HG02973 (cell line): ENCODE data around the gene ACTA2.

ENCODE experiments used
- ATAC-seq: cut with Tn5 transposase; IDR thresholded peaks from one replicate; pipeline ENCODE4 v1.9.1; 2021; ENCODE audit warnings: moderate library complexity; ENCODE audit not compliant: unreplicated experiment

The ACTA2 gene

GRCh38 chr10:88949912-88950837, 2.4 kb downstream of the ACTA2 start:
- ATAC-seq, result no peak

- no peak for ATAC-seq
These were observed 3.5 kb downstream of the ACTA2 start for GRCh38 chr10:88949051-88949450.

- ATAC-seq, result no peak
These were observed 5.5 kb downstream of the ACTA2 start for GRCh38 chr10:88946965-88947590.

- no peak for ATAC-seq
These were observed 6.4 kb downstream of the ACTA2 start for GRCh38 chr10:88946200-88946599.

DNA sequence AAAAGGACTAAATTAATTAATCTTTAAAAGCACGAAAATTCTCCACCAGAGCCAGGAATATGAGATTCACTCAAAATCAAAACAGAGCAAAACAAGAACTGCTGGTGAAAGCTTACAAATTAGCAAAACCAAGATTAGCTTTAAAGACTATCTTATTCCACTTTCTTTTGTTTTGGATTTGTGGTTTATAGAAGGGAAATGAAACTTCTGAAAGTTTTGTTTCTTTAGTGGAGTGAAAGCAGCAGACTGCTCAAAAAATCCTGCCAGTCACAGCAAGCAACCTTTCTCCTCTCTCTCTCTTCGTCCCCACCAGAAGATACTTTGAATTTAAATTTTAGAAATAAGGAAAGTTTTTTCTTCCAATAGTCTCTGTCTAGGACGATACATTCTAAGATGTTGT, 7.8 kb downstream of the ACTA2 start:
- ATAC-seq, result no peak

DNA sequence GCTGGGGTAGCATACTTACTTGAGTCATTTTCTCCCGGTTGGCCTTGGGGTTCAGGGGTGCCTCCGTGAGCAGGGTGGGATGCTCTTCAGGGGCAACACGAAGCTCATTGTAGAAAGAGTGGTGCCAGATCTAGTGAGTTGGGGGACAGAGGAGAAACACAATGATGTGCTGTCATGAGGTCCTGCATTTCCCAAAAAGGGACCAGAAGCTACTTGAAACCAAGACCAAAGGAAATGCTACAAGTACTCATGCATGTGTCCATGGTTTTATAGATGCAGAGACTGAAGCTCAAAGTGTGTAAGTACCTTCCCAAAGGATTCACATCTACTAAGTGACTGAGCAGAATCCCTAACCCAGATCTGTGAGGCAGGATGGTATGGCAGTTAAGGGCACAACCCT, 8.8 kb downstream of the ACTA2 start:
- ATAC-seq, result no peak

GRCh38 chr10:88941026-88941425, 11.5 kb downstream of the ACTA2 start:
- ATAC-seq, result no peak

DNA sequence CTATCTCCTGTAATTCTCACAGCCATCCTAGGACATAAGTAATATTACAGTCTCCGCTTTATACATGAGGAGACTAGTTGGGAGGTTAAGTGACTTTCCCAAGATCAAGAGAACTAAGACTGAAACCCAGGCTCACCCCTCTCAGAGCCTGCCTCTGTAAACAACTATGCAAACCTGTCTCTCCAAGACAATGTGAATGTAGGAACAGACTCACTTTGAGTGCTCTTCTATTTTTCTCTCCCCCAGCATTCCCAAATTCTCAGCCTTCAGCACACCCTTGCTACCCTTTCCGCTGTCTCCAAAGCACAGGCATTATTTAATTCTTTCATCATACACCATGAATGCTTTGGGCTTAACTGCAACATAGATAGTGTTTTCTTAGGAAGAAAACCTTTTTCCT, 13.6 kb downstream of the ACTA2 start:
- no peak for ATAC-seq

- ATAC-seq, result no peak
These were observed 14.5 kb downstream of the ACTA2 start for GRCh38 chr10:88938039-88938438.

DNA sequence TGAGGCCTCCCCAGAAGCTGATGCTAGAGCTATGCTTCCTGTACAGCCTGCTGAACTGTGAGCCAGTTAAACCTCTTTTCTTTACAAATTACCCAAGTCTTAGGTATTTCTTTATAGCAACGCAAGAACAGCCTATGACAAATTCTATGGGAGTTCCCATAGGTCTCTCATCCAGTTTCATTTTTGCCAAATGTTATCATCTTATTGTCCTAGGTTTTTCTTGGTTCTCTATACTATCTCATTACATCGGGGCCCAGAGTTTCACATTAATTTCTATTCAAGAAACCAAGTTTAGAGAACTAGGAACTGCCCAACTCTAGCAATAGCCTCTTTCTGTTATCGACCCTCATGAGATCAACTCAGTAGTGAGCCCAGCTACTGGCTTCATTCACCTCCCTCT, 15.9 kb downstream of the ACTA2 start:
- no peak for ATAC-seq

DNA sequence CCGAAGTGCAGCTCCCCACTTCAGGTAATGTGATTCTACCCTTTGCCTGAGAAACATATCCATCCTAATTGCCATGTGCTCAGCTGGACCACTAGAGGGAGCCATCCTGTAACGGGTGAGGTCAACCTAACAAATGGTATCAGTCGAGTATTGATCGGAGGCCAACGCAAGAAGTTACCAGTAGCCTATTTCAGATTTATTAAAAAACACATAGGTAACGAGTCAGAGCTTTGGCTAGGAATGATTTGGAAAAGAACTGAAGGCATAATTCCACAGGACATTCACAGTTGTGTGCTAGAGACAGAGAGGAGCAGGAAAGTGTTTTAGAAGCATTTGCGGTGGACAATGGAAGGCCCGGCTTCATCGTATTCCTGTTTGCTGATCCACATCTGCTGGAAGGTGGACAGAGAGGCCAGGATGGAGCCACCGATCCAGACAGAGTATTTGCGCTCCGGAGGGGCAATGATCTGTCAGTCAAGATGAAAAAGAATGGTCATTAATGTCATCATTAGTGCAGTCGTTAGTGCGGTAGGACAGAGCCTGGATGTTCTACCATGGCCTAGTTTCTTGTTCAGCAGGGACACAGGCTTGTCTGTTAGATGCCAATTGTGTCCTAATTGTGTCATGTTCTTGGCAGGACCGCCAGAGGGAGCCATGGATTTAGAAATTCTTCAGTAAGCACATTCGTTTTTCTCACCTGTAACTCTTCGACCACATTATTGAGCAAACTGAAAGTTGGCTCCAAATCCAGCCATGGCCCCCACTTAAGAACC, 17.5 kb downstream of the ACTA2 start:
- ATAC-seq, result no peak

DNA sequence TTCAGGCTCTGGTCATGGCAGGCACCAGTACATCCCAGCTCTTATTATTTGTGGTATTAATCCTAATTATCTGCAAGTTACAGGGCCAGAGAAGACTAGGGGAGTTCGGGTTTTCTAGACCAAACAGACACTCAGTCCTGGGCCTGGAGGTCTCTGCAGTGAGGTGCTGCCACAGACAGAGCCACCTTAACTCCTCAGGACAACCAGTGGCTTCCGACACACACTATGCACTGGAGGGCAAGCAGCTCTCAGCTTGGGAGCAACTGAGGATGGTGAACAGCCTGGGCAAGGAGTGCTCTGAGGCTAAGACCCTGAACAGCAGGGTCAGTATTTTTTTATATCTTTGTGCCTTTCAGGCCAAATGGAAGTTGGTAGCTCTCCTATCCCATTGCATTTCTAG, 19.0 kb downstream of the ACTA2 start:
- ATAC-seq, result no peak

DNA sequence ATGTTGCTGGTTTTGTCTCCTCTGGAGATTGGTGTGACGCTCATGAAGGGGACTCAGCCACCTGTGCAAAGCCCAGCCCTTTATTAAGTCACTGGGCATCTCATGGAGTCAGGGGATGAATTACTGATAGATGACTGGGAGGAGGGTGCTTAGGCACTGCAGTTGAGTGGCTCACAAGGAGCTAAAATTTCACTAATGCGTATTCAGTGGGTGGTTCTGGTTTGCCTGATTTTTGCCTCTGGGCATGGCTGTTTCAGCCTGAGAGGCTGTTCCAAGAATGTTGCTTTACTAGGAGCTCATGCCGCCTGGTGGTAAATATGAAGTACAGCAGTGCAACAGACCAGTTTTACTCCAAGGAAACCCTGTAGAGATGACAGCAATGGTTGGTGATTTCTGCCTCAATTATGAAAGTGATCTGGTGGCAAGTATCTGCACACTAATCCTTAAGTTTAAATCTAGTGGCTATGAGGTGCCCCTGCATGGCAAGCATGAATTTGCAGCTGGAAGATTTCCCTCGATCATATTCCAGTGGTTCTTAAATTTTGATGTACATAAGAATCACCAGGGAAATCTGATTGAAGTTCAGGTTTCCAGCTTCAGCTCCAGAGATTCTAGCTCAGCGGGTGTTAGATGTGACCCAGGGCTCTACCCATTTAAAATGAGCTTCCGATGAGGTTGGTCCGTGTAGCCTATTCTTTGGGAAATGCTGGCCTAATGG, 19.9 kb downstream of the ACTA2 start:
- peak; percentile 53 for ATAC-seq

DNA sequence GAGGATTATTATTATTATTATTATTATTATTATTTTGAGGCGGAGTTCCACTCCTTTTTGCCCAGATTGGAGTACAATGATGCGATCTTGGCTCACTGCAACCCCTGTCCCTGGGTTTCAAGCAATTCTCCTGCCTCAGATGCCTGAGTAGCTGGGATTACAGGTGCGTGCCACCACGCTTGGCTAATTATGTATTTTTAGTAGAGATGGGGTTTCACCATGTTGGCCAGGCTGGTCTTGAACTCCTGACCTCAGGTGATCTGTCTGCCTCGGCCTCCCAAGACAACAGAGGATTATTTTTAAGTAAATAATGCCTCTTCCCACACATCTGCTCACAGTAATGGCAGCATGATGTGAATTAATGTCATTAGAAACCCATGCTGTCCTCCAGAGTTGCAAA, 20.5 kb downstream of the ACTA2 start:
- ATAC-seq, result peak; percentile 22

GRCh38 chr10:88931548-88931947, 21.0 kb downstream of the ACTA2 start:
- ATAC-seq, result no peak

- no peak for ATAC-seq
These were observed 24.3 kb downstream of the ACTA2 start for GRCh38 chr10:88928254-88928653.

DNA sequence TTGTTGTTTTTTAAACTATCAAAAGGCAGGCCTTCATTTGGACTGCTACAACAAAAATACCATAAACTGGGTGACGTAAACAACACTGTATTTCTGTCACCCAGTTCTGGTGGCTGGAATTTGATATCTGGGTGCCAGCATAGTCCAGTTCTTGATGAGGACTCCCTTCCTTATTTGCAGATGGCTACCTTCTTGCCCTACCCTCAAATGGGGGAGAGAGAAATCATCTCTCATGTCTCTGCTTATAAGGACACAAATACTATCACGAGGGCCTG, 25.2 kb downstream of the ACTA2 start:
- no peak for ATAC-seq

DNA sequence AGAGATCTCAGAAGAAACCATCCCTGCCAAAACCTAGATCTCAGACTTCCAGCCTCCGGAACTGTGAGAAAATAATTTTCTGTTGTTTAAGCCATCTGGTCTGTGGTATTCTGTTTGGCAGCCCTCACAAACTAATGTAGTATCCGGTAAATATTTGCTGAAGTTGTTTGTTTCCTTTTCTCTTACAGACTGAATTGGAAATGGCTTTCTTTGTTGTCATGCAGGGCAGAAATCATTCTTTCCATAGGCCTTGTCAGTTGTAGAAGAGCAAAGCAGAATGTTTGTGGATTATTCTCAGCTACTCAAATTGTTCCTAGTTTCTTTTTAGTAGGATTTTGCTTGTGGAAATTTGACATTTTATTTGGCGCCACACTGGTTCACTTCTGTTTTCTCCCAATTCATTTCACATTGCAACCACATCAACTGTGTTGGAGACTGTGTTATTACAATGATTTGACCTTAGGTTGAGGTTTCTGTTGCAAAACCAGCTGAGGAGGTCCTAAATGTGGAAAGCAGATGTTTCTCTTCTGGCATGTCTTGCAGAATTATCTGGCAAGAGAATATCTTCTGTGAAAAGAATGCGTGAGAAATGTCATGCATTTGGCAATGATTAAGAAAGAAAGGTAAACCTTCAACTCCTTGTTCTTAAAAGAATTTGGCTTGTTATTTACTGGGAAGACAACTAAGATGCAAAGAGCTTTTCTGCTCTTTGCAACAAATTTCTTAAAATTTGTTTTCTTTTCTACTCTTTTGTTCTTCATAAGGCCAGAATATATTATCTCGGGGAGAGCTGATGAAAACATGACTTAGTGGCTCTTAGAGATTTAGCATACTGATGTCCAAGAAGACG, 25.8 kb downstream of the ACTA2 start:
- no peak for ATAC-seq

DNA sequence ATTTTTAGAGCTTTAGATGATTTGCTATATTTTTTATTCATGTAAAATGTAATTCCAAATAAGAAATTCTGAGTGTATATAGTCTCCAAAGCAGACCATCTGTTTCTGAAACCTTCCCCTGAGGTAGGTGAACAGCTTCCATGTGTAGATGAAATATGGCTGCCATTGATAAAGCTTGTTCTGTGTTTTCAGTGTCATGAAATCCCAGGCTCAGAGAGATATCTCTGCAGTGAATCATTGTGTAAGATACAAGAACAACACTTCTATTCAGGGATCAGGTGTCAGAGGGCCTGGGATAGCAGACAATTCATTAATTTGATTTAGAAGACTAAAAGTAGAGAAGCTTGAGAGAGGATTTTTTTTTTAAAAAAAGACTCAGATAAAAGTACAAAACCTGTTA, 29.1 kb downstream of the ACTA2 start:
- no peak for ATAC-seq

GRCh38 chr10:88922041-88922440, 30.5 kb downstream of the ACTA2 start:
- no peak for ATAC-seq
